Cardiac muscle cell (in vitro differentiated cells and primary cell): Measurements from ENCODE around the gene CYBA. TPM values are rescaled to one million over a fixed set of nuclear protein-coding genes. Genes with fewer than 3 reads are reported as not detected.

Source experiments
- DNase-seq, 2 donors: peaks; one replicate each; pipeline versions ENCODE4 v3.0.0 to v3.0.0-alpha.2; 2010 to 2017; ENCODE audit warnings: low read depth in 1 of 2, low spot score in 1 of 2
- H3K27ac ChIP-seq: fragments of 200-600 bp; sonication (generic); 2 replicates; pipeline ENCODE4 v1.5.1; 2016
- H3K27me3 ChIP-seq: fragments of 200-600 bp; sonication (generic); 2 replicates; pipeline ENCODE4 v1.6.0; 2016; ENCODE audit warnings: control low read depth
- H3K36me3 ChIP-seq: fragments of 200-600 bp; sonication (generic); 2 replicates; pipeline ENCODE4 v1.5.1; 2016; ENCODE audit warnings: control low read depth
- H3K4me1 ChIP-seq: fragments of 200-600 bp; sonication (generic); 2 replicates; pipeline ENCODE4 v1.8.1; 2017; ENCODE audit warnings: low read depth, mild to moderate bottlenecking, mixed run types
- H3K4me3 ChIP-seq: fragments of 200-600 bp; sonication (generic); 2 replicates; pipeline ENCODE4 v1.5.1; 2016; ENCODE audit warnings: mild to moderate bottlenecking
- H3K9me3 ChIP-seq: fragments of 200-600 bp; sonication (generic); 2 replicates; pipeline ENCODE4 v1.5.1; 2017; ENCODE audit warnings: low read depth, mild to moderate bottlenecking, control low read depth
- CTCF ChIP-seq: IDR thresholded peaks from 2 replicates; pipeline ENCODE4 v1.5.1; 2012; ENCODE audit warnings: low read depth, mild to moderate bottlenecking, low read length
- polyA plus RNA-seq: library from polyadenylated mRNA; unstranded; fragments of >200 nt; fragmentation: Nextera tagmentation; extraction: Ambion mirVana; gene quantifications from 2 replicates; pipeline ENCODE4 v1.2.1, GENCODE V29; 2016
- total RNA-seq: library from RNA; depleted of rRNA; stranded (reverse); fragments of >200 nt; gene quantifications from 2 replicates; pipeline ENCODE4 v1.2.3, GENCODE V29; 2016

The CYBA gene
- total and polyA plus RNA-seq, 2 experiments from 2014 or later, result 174 to 233 TPM

- TF ChIP-seq CTCF, result no peak
- H3K9me3 ChIP-seq, result no peaks in the 10 kb centered on the region
- H3K4me3 ChIP-seq, result no peak overlapping the region
- H3K36me3 ChIP-seq, result peaks cover 7% of the 10 kb centered on the region
- H3K27ac ChIP-seq, result no peak overlapping the region
- H3K27me3 ChIP-seq, result no peaks in the 10 kb centered on the region
- H3K4me1 ChIP-seq, result peaks cover 9% of the 10 kb centered on the region
- DNase-seq, result no peak
Measured at GRCh38 chr16:88693420-88694177, 42.7 kb upstream of the CYBA start.

GRCh38 chr16:88692861-88693260, 42.0 kb upstream of the CYBA start:
- no peak for TF ChIP-seq CTCF
- H3K27ac ChIP-seq, result no peak overlapping the region
- H3K4me1 ChIP-seq, result peaks cover 16% of the 10 kb centered on the region
- no peak overlapping the region for H3K4me3 ChIP-seq
- H3K27me3 ChIP-seq, result no peaks in the 10 kb centered on the region
- no peak for DNase-seq
- H3K9me3 ChIP-seq, result no peaks in the 10 kb centered on the region
- H3K36me3 ChIP-seq, result peaks cover 6% of the 10 kb centered on the region

- peaks cover 19% of the 10 kb centered on the region for H3K4me1 ChIP-seq
Measured at GRCh38 chr16:88691924-88692560, 41.2 kb upstream of the CYBA start.

GRCh38 chr16:88691129-88691813, 40.4 kb upstream of the CYBA start:
- no peak for DNase-seq
- Histone ChIP-seq H3K36me3 (no peaks in the 10 kb centered on the region), H3K4me1 (peaks cover 19% of the 10 kb centered on the region), H3K27ac (no peak overlapping the region), H3K27me3 (no peaks in the 10 kb centered on the region), H3K4me3 (no peak overlapping the region), H3K9me3 (no peaks in the 10 kb centered on the region)
- no peak for TF ChIP-seq CTCF

More at GRCh38 chr16:88691924-88692560, 41.2 kb upstream of the CYBA start:
- no peak for DNase-seq
- H3K27me3 ChIP-seq, result no peaks in the 10 kb centered on the region
- peaks cover 2% of the 10 kb centered on the region for H3K36me3 ChIP-seq
- no peaks in the 10 kb centered on the region for H3K9me3 ChIP-seq
- no peak overlapping the region for H3K4me3 ChIP-seq
- no peak for TF ChIP-seq CTCF
- H3K27ac ChIP-seq, result no peak overlapping the region

- DNase-seq, result no peak
- peaks cover 4% of the 10 kb centered on the region for H3K27me3 ChIP-seq
- H3K27ac ChIP-seq, result no peak overlapping the region
- no peaks in the 10 kb centered on the region for H3K9me3 ChIP-seq
- H3K4me3 ChIP-seq, result no peak overlapping the region
- H3K4me1 ChIP-seq, result peaks cover 19% of the 10 kb centered on the region
- H3K36me3 ChIP-seq, result no peaks in the 10 kb centered on the region
- no peak for TF ChIP-seq CTCF
Measured at GRCh38 chr16:88690341-88691128, 39.7 kb upstream of the CYBA start.
